ENCODE measurements around the gene ZSCAN30. TPM values are rescaled to one million over a fixed set of nuclear protein-coding genes. Genes with fewer than 3 reads are reported as not detected.

Gene ZSCAN30
- total RNA-seq, 1 experiment from 2014 or later: 21.9 TPM

GRCh38 chr18:35267161-35267651 lies 22.8 kb downstream of the ZSCAN30 start (continued):
- TF ChIP-seq E2F4 (CRISPR knock-in tag; IDR thresholded peaks at IDR 0.05; ENCODE audit: borderline replicate concordance, low read depth): 0 out of 2 replicates have a peak, but pooled peaks have one; percentile 26
- no peak; the same call in 1 of the 2 replicates for TF ChIP-seq TEAD4 (CRISPR knock-in tag; IDR thresholded peaks at IDR 0.05)
- peak; percentile 50; the same call in 1 of the 2 replicates for TF ChIP-seq ETV6 (CRISPR knock-in tag; IDR thresholded peaks at IDR 0.05)
- 0 out of 2 replicates have a peak, but pooled peaks have one; percentile 21 for TF ChIP-seq ZNF317 (CRISPR knock-in tag; IDR thresholded peaks at IDR 0.05; ENCODE audit: borderline replicate concordance, low read depth)
- no peak for TF ChIP-seq NFATC4 (CRISPR knock-in tag; IDR thresholded peaks at IDR 0.05)
- peak; percentile 58; the same call in 1 of the 2 replicates for TF ChIP-seq ESRRA (CRISPR knock-in tag; IDR thresholded peaks at IDR 0.05; ENCODE audit: borderline replicate concordance)
- peak; percentile 89 for TF ChIP-seq USF1 (CRISPR knock-in tag; IDR thresholded peaks at IDR 0.05)
- 0 out of 2 replicates have a peak, but pooled peaks have one; percentile 1 for TF ChIP-seq GTF2I (CRISPR knock-in tag; conservative IDR thresholded peaks at IDR 0.05)
- peak; percentile 80; the same call in 1 of the 2 replicates for TF ChIP-seq ATF2 (CRISPR knock-in tag; IDR thresholded peaks at IDR 0.05; ENCODE audit: borderline replicate concordance, low read depth)
- TF ChIP-seq ZNF138 (CRISPR knock-in tag; conservative IDR thresholded peaks at IDR 0.05): peak; percentile 91
- no peak for TF ChIP-seq ZNF425 (CRISPR knock-in tag; conservative IDR thresholded peaks at IDR 0.05)
- 0 out of 2 replicates have a peak, but pooled peaks have one; percentile 72 for TF ChIP-seq RELA (CRISPR knock-in tag; IDR thresholded peaks at IDR 0.05; ENCODE audit: borderline replicate concordance)
- 0 out of 2 replicates have a peak, but pooled peaks have one; percentile 20 for TF ChIP-seq NFE2L1 (CRISPR knock-in tag; IDR thresholded peaks at IDR 0.05)
- peak; percentile 63; the same call in 1 of the 2 replicates for TF ChIP-seq ZNF416 (CRISPR knock-in tag; IDR thresholded peaks at IDR 0.05)
- TF ChIP-seq ELF4 (CRISPR knock-in tag; IDR thresholded peaks at IDR 0.05; ENCODE audit: low read depth): peak; percentile 91; the same call in 1 of the 2 replicates
- peak; percentile 87 for TF ChIP-seq MAX (CRISPR knock-in tag; IDR thresholded peaks at IDR 0.05)
- TF ChIP-seq NR3C1 (CRISPR knock-in tag; conservative IDR thresholded peaks at IDR 0.05; ENCODE audit: low read depth): peak; percentile 75
- TF ChIP-seq IRF1 (CRISPR knock-in tag; IDR thresholded peaks at IDR 0.05): 0 out of 2 replicates have a peak, but pooled peaks have one; percentile 30
- TF ChIP-seq NR1H2 (CRISPR knock-in tag; IDR thresholded peaks at IDR 0.05): peak; percentile 75; the same call in 1 of the 2 replicates
- TF ChIP-seq TCF7 (CRISPR knock-in tag; IDR thresholded peaks at IDR 0.05; ENCODE audit: low read depth): peak; percentile 67; the same call in 1 of the 2 replicates
- TF ChIP-seq FOXP4 (CRISPR knock-in tag; IDR thresholded peaks at IDR 0.05): peak; percentile 50; the same call in 1 of the 2 replicates
- no peak for TF ChIP-seq TP53 (CRISPR knock-in tag; IDR thresholded peaks at IDR 0.05)
- TF ChIP-seq HMGXB4 (CRISPR knock-in tag; IDR thresholded peaks at IDR 0.05): no peak; the same call in 1 of the 2 replicates
- 0 out of 2 replicates have a peak, but pooled peaks have one; percentile 44 for TF ChIP-seq KAT7 (CRISPR knock-in tag; IDR thresholded peaks at IDR 0.05; ENCODE audit: borderline replicate concordance)
- peak; percentile 90 for TF ChIP-seq USF2 (CRISPR knock-in tag; IDR thresholded peaks at IDR 0.05)
- peak; percentile 87 for TF ChIP-seq MYBL2 (CRISPR knock-in tag; IDR thresholded peaks at IDR 0.05)
